NCI-H187 (cell line): Measurements from ENCODE around the gene PPTC7.
"Not testable (repeated sequence)": the region's sequence is repeated elsewhere in the genome, so short reads cannot be mapped to it uniquely, and the experiment has no call there.

Source experiments
- DNase-seq, 2 experiments: peaks; one replicate each; lab custom pipeline; 2025; lab: John Stamatoyannopoulos, UW

The PPTC7 gene, protein sequence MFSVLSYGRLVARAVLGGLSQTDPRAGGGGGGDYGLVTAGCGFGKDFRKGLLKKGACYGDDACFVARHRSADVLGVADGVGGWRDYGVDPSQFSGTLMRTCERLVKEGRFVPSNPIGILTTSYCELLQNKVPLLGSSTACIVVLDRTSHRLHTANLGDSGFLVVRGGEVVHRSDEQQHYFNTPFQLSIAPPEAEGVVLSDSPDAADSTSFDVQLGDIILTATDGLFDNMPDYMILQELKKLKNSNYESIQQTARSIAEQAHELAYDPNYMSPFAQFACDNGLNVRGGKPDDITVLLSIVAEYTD

DNA sequence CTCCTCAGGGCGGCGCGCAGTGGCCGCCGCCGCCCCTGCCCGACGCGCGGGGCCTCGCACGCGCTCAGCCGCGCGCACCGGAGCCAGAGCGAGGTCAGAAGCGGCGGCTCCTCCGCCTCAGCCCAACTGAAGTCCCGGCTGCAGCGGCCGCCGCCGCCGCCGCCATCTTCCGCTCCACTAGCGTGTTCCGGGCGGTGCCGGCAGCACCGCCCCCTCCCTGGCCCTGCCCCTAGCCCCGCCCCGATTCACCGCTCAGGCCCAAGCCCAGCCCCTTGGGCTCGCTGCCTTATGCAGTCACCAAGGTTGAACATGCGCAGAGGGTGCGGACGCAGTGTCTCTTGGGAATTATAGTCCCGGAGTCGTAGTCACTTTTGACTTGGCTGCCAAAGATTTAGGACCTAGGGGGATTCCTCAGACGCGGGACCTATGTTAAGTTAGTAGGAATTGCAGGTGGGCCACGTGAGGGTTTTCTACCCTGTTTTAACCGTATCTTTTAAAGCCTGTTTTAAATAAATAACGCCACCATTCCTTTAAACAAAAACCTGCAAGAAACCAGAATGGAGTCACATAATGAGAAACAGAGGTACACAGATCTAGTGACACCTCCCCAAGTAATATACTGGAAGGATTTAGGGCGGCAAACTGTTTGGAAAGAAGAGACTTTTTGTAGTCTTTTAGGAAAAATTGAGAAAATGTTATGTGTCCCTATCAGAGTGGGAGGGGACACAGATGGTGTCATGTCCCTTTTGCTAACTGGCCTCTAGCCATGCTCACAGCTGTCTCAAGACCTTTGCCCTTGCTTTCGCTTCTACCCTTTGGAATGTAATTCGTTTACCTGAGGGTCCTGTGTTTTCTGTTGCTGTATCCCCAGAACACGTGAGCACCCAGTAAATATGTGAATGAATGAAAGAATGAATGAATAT lies at the start of gene PPTC7:
PPTC7 (minus strand) TSS at position 182 of the 923 bp plus-strand sequence. CDS start 287 bp downstream, outside the sequence.
- DNase-seq, result peak; percentile 92 to 98

DNA sequence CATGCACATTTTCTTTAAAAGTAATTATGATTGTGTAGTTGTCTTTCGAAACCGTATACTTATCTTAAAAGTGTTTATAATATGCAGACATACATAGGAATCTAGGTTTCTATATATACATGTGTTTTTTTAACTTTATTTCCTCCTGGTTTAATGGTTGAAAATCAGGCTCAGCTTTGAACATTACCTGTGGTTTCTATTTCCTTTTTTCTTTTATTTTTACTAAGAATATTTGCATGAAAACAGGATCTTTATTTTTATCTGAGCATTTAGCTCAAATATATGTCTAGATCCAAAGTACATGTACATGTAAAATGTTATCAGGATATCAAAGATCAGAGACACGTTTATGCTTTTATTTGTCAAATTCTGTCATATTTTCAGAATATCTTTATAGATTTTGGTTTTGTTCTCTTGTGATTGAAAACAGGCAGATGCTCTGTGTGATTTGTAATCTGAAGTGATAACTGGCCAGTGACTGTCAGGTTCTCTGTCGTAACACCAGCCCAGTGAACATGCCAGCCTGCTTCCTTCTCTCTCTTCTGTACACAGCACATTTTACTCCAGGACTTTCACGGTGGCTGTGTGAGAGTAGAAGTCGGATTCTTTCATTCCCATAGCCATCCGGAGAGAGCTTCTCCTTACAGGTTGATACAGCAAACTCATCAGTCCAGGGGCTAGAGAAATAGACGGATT lies 44.5 kb upstream of the PPTC7 start:
- DNase-seq, result no peak

DNA sequence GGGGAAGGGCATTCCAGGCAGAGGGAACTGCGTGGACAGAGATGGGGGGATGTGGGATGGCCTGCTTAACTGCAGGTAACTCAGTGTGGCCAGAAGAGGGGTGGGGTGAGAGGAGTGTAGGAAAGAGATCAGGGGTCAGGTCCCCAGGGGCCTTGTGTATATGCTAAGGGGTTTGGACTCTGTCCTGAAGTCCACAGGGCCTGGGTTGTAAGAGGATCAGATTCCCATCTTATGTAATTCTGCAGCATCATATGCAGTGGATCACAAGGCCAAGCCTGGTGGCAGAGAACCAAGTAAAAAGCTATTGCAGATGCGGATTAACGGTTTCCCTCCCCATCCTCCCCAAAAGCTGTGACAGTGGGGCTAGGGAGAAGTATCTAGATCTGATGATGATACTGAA lies 39.5 kb upstream of the PPTC7 start:
- no peak for DNase-seq

DNA sequence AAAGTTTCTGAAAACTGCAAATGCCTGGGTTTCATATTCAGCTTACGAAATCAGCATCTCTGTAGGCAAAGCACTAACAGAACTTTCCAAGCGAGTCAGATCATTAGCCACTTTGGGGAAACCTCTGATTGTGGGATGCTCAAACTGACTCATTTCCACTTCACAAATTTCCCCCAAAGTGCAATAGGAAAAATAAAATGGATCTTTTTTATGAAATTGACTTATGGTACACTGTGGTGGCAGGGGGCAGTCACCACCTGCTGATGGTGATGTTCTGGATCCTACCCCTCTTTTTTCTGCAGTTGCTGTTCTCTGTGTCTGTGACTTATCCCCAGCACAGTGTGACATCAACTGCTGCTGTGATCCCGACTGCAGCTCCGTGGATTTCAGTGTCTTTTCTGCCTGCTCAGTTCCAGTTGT lies 36.4 kb upstream of the PPTC7 start:
- DNase-seq, result no peak

DNA sequence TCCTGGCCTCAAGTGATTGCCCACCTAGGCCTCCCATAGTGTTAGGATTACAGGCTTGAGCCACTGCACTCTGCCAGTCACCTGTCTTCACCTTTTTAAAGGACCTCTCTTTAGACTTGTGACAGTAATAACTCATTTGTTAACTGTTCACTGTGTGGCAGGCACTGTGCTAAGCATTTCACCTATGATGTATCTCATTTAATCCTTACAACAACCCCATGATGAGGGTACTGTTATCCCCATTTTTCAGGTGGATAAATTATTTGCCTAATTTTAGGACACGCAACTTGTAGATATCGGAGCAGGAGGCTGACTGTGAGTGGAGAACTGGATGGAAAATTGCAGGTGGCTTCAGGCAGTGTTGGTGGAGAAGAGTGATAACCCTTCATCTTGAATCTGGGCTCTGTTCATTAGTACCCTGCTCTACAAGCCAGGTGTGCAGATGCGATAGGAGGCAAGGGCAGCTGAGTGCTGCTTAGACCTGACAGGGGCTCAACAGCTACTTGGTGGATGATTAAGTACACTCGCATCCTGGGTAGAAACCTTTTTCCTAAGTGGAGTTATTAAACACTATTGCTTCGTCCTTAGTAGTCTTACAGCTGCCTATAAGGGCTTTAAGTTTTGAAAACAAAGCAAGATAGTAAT lies 33.5 kb upstream of the PPTC7 start:
- peak; percentile 8 to 18 for DNase-seq

DNA sequence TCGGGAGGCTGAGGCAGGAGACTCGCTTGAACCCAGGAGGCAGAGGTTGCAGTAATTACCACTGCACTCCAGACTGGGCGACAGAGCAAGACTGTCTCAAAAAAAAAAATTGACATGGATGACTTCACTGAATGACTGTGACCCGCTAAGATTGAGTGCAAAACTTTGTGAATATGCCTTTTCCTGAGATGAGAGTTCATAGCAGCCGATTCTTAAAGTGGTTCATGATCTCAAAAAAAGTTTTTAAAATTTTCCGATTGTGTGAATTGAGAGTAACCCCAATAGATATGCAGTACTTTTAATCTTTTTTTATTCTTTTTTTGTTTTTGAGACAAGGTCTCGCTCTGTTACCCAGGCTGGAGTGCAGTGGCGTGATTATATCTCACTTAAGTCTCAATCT lies 32.1 kb upstream of the PPTC7 start:
- no peak for DNase-seq

DNA sequence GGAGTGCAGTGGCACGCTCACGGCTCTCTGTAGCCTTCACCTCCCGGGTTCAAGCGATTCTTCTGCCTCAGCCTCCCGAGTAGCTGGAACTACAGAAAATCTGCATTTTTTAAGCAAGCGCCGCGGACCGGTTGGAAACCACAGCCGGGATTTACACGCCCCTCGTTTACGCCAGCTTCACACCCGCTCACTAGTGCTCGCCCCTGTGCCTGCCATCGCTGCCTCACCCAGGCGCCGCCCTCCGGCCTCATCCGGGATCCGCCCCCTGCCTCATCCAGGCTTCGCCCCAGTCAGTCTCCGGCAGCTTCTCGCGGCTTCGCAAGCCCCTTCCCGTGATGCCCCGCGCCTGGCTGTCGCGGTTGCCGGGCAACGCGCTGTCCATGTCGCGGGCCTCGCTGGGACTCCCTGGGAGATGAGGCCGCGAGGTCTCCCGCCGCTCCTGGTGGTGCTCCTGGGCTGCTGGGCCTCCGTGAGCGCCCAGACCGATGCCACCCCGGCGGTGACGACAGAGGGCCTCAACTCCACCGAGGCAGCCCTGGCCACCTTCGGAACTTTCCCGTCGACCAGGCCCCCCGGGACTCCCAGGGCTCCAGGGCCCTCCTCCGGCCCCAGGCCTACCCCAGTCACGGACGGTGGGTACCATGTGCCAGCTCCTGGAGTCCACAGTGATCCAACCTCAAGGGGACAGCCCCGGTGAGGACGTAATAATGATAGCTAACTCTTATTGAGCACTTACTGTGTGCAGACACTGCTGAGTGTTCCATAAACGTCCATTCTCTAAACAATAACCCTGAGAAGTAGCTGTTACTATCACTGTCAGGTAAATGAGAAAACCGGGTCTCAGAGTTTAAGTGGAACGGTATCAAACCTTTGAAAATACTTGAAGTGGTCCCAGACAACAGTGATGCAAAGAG lies 30.9 kb upstream of the PPTC7 start, which contains the start of gene TCTN1:
TCTN1 (plus strand) TSS at position 359 of the 914 bp plus-strand sequence; CDS start at position 413, 54 bp downstream.
- DNase-seq, result peak; percentile 83 to 94

DNA sequence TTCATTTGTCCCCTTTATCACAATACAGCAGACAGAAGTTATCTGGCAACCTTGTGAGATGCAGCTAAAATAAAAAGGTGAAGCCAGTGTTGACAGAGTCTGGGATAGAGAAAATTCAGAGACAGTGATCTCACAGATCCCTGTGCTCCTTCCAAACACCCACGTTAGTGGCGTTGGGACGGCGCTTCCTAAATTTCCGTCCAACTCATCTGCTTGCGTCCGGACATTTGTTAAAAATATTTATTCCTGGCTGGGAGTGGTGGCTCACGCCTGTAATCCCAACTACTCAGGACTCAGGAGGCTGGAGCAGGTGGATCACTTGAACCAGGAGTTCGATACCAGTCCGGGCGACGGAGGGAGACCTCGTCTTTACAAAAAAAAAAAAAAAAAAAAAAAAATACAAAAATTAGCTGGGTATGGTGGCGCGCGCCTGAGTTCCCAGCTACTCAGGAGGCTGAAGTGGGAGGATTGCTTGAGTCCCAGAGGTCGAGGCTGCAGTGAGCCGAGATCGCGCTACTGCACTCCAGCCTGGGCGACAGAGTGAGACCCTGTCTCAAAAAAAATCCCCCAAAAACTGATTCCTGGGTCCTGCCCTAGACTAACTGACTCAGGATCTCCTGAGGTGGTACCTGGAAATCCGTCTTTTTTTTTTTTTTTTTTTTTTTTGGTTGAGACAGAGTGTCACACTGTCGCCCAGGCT lies 30.1 kb upstream of the PPTC7 start:
- DNase-seq, result no peak

DNA sequence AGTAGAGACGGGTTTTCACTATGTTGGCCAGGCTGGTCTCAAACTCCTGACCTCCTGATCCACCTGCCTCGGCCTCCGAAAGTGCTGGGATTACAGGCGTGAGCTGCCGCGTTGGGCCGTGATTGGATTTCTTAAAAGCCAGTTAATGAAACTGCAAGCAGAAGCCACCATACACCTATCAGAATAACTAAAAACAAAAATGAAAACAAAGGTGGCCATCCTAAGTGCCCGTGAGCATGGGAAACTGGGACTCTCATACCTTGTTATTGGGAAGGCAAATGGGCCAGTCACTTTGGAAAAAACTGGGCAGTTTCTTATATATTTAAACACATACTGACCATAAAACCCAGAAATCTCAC lies 23.1 kb upstream of the PPTC7 start:
- no peak for DNase-seq

DNA sequence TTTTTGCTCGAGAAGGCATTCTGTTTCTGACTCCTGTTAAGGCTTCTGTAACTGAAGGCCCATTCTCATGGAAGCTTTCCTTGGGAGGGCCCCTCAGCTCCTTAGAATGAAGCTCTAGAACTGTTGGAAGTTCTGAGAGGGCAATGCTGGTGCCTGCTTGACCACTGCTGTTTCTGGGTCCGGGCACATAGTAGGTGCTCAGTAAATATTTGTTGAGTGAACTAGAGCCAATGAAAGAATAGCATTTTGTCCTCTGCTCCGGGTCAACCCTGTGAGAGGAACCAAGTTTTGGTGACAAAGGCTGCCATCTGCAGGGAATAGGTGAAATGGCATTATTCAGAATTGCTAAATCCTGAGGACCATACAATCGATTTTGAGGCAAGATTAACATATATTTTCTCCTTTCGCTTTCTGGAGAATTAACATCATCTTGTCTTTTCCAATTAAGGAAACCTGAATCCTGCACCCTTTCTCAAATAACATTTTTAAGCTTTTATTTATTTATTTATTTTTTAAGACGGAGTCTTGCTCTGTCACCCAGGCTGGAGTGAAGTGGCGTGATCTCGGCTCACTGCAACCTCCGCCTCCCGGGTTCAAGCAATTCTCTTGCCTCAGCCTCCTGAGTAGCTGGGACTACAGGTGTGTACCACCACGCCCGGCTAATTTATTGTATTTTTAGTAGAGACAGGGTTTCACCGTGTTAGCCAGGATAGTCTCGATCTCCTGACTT lies 19.1 kb upstream of the PPTC7 start:
- DNase-seq, result peak in 1 of 2 experiments; percentile 7

DNA sequence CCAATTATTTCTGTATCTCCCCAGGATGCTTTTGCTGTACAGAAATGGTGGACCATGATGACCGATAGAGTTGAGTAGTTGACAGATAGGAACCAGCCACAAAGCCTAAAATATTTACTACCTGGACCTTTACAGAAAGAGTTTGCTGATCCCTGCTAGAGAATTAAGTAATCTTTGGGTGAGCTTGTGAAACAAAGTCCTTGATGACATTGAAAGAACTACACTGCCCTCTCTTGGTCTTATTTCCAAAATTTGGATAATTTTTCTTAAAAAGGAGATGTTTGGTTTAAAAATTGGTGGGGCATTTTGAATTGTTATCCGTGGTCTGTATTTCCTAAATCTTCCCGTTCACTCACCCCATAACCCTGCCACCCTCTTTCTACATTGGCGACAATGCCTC lies 17.1 kb upstream of the PPTC7 start:
- DNase-seq, result no peak

DNA sequence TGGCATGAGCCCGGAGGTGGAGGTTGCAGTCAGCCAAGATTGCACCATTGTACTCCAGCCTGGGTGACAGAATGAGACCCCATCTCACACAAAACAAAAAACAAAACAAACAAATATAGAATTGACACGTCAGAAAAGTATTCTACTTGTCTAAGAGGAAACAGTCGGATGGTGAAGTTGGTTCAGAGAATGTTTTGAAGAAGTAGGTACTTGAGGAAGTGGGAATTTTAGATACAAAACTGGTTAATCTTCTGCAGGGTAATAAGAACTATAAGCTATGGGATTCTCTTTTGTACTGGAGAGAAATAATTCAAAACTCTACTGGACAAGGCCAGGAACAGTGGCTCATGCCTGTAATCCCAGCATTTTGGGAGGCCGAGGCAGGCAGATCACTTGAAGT lies 16.2 kb upstream of the PPTC7 start:
- no peak for DNase-seq

DNA sequence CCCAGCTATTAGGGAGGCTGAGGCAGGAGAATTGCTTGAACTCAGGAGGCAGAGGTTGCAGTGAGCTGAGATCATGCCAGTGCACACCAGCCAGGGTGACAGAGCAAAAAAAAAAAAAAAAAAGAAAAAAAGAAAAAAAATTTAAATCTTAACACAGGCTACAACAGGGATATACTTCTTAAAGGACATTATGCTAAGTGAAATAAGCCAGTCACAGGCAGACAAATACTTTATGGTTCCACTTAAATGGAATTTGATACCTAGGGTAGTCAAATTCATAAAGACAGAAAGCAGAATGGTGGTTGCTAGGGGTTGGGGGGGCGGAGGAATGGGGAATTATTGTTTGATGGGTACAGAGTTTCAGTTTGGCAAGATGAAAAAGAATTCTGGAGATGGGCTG lies 14.8 kb upstream of the PPTC7 start:
- DNase-seq, result no peak

DNA sequence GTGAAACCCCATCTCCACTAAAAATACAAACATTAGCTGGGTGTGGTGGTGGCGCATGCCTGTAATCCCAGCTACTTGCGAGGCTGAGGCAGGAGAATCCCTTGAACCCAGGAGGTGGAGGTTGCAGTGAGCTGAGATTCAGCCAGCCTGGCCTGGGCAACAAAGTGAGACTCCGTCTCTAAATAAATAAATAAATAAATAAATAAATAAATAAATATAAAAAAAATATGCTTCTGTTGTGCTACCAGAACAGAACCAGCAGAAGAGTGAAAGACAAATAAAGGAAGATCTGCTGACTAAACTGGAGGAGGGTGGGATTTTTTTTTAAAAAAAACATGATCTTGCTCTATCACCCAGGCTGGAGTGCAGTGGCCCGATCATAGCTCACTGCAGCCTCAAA lies 9.8 kb upstream of the PPTC7 start:
- DNase-seq, result not testable (repeated sequence)

DNA sequence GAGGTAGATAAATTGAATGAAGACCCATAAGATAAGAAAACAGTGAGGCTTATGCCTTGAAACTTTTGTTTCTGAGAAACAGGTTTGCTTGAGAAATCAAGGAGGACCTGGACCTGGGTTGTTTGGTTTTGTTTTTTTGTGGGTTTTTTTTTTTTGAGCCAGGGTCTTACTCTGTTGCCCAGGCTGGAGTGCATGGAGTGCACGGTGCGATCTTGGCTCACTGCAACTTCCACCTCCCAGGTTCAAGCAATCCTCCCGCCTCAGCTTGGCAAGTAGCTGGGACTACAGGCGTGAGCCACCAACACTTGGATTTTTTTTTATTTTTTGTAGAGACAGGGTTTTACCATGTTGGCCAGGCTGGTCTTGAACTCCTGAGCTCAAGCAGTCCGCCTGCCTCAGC lies 9.0 kb upstream of the PPTC7 start:
- no peak for DNase-seq

DNA sequence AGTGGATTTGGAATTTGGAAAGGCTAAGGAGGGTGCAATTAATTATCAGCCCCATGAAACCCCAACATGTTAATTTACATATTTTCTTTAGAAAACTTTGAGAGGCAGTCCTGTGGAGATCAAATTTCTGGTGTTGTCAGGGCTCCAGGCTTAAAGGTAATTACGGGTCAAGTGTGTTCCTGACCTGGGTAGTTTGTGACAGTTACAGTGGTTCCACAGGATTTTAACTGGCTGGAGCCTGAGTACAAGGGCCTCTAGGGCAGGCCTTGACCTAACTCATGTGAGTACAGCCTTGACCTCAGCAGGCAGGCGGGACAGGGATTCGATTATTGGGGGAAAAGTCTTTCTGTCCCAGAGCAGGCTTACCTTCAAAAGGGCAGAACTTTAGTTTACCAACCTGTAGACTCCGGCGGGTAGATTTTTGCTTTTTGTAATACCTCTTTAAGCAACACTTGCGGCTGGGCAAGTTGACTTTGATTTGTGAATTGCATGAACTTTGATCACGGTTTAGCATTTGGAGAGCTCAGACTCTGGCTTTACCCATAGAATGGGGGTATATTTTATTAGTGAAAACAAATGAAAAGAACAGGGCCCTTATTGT lies 8.4 kb upstream of the PPTC7 start:
- no peak for DNase-seq

DNA sequence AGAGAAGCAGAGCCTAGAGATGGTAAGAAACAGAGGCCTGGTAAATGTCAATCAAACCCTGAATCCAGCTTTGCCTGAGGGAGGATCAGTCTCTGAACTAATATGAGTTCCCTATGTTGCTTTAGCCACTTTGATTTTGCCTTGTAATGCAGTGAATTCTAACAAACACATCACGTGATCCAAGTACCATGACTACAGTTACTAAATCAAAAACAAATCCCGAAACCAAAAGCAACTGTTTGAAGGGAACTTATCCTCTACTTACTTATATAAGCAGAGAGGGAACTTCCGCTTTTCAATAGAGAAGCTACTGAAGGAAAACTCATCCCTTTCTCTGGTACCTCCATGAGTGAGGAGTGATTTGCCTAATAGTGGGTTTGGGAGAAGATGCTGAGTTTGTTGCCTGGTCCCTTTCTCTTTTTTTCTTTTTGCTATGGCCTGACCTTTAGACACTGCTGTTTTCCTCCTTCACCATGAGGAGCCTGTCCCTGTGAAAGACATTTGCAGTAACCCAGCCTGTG lies 7.7 kb upstream of the PPTC7 start:
- DNase-seq, result no peak

DNA sequence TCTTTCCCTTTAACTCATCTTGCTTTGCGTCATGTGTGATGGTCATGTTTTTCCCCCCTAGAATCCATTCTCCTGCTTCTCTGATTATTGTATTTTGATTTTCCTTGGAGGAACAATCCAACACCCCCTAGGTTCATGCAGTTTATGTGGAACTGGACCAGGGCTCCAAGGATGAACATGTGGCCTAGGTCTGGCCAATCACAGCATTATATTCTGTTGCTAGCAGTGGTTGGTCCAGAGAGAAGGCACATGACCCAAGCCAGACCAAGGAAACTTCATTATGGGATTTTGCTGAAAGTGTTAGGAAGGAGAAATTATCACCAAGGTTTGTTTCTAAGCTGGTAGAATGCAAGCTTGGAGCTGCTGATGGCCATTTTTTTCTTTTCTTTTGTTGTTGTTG lies 6.9 kb upstream of the PPTC7 start:
- no peak for DNase-seq

DNA sequence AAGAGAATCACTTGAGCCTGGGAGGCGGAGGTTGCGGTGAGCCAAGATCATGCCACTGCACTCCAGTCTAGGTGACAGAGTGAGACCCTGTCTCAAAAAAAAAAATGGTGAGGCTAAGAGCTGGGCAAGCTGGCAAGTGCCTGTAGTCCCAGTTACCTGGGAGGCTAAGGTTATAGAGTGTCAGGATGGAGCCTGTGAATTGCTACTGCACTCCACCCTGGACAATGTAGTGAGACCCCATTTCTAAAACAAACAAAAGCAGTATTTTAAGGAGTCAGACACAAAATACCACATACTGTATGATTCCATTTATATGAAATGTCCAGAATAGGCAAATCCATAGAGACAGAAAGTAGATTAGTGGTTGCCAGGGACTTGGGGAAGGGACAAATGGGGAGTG lies 4.0 kb upstream of the PPTC7 start:
- not testable (repeated sequence) for DNase-seq
